Spleen (tissue), 7 donors: Measurements from ENCODE around the gene ACCS.

ENCODE experiments used
- CTCF ChIP-seq, 11 experiments: fragments of 200-600 bp in 7 of 11; fragments of 450-650 bp in 4 of 11; sonication (generic) in 4 of 11; IDR thresholded peaks in 8 of 11; conservative IDR thresholded peaks in 3 of 11; 1 replicate in 7 of 11; 2 replicates in 4 of 11; pipeline versions ENCODE4 v1.4.0 to v1.8.0; 2016 to 2021; ENCODE audit warnings: antibody characterized with exemption in 11 of 11, inconsistent platforms in 4 of 11, mild to moderate bottlenecking in 1 of 11
- POLR2A ChIP-seq, 3 donors: fragments of 450-650 bp; IDR thresholded peaks; one replicate each; pipeline ENCODE4 v1.5.1; 2017; ENCODE audit warnings: antibody characterized with exemption in 3 of 3, mild to moderate bottlenecking in 1 of 3
- POLR2AphosphoS5 ChIP-seq, 3 donors: sonication (generic); formaldehyde crosslinking; IDR thresholded peaks; one replicate each; pipeline ENCODE4 v1.5.1; 2017; ENCODE audit warnings: antibody characterized with exemption in 3 of 3
- donor health status: DM: no; HTN: no; CAD: no; lungs with moderate emphysema.
- donor health status: DM: no; HTN: no; CAD: no.
- donor health status: DM: no; HTN: no; CAD: no.

- TF ChIP-seq CTCF (IDR thresholded peaks at IDR 0.05 in 8 of 11, conservative IDR thresholded peaks at IDR 0.05 in 3 of 11): no peak
- no peak for TF ChIP-seq POLR2A (IDR thresholded peaks at IDR 0.05)
- TF ChIP-seq POLR2AphosphoS5 (IDR thresholded peaks at IDR 0.05): no peak
Observed at GRCh38 chr11:44072757-44073658, 6.9 kb downstream of the ACCS start.
